Stimulated activated CD8-positive, alpha-beta memory T cell treated with anti-CD3 and anti-CD28 coated beads, Interleukin-12 subunit alpha, Interleukin-12 subunit beta, amount 100 ng/mL, for 24 hours (primary cell): ENCODE data around the gene TUBA3C.

Experiments
- DNase-seq: peaks from one replicate; pipeline ENCODE4 v3.0.0-alpha.2; 2020; ENCODE audit errors: extremely low read depth

Gene TUBA3C

GRCh38 chr13:19161308-19161707, 20.3 kb downstream of the TUBA3C start:
- no peak for DNase-seq

DNA sequence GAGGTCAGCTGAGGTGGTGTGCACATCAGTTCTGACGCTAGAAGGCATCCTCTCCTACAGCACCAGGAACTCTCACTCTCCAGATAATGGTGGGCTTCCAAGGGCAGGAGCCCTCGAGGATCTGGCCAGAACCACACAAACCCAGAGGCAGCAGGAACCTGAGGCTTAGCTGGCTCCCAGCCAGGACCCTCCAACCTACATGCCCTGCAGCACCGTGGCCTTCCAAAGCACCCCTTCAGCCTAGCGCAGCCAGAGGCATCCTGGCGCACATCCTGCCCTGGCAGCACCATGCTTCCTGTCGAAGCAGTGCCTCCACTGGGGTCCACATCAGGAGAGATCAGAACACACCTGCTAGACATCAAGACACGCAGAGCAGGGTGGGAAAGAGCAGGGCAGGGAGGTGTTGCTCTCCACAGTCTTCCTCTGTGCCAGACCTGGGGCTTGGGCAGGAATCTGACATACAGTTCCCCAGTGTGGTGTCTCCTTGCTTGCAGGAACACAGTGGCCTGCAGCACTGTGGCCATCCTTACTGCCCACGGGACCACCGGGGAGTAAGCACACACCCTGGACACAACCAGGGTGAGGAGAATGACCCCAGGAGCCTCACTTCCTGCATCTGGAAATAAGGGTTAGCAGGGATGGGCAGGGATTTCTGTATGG, 21.7 kb downstream of the TUBA3C start:
- DNase-seq: no peak

DNA sequence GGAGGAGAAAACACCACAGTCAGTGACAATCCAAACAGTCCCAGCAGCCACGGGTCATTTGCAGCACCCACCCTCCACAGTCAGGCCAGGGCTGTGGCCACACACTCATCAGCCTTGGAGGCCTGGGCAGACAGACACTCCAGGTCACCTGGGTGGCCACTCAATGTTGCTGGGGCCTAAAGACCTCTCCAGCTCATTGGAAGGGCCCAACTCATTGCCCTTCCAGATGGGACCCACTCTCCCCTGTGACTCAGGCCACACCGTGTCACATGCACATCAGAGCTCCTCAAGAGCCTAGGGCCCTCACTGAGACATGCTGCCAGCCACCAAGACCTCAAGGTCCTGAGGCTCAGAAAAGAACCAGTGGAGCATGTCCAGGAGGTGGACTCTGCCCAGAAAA, 22.4 kb downstream of the TUBA3C start:
- no peak for DNase-seq

- no peak for DNase-seq
These were observed 23.0 kb downstream of the TUBA3C start for GRCh38 chr13:19158526-19159174.

DNA sequence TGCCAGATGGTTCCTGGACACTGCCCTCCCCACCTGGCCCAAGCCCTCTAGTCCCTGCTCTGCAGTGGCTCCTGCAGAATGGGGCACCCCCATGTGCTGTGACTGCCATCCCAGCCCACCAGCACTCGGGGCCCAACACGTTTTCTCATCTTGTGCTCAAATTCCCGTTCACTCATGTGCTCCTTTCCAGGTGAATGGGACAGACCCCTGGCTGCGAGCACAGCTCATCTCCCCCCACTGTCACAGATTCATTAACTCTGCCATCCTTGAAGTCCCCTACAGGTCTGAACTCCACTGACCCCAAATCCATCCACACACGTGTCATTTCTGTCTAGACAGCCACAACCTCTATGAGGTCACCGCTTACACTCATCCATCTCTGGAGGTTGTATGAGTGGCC, 23.6 kb downstream of the TUBA3C start:
- DNase-seq: no peak

DNA sequence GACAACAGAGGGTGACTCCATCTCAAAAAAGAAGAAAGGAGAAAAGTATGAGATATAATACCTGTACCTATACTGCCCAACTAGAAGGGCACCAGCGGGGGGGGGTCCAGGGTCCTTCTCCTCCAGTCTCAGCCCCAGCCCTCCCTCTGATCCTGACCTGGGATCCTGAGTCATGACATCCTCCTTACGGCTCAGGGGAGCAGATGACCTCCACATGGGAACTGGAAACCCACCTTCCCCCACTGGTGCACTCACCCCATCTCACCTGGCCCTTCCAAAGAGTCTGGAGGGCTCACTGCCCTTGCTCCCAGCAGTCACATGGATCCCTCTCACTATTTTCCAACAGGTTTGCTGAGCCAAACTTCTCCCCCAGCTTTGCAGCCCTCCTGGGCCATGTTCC, 24.2 kb downstream of the TUBA3C start:
- DNase-seq: no peak

- no peak for DNase-seq
These were observed 25.4 kb downstream of the TUBA3C start for GRCh38 chr13:19156013-19156825.

DNA sequence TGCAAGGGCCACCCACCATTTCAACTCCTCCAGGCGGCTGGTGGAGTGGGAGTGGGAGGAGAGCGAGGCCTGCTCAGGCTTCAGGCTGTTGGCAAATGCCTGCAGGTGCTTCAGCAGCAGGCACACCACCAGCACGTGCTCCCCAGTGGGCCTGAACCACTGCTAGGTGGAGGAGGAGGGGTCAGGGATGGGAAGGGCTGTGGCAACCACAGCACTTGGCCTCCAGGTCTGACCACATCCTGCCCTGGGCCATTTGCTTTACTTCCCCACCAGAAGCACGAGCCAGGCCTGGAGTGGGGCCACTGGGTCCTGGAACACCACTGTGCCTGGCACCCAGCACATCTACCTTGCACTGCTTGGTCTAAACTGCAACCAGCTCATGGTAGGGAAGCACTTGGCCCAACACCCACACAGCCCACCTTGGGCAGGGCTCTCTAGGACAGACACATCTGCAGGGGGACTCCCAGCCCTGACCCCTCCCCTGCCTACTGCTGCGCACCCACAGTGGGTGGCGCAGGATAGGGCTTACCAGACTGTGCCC, 26.2 kb downstream of the TUBA3C start:
- DNase-seq: no peak

DNA sequence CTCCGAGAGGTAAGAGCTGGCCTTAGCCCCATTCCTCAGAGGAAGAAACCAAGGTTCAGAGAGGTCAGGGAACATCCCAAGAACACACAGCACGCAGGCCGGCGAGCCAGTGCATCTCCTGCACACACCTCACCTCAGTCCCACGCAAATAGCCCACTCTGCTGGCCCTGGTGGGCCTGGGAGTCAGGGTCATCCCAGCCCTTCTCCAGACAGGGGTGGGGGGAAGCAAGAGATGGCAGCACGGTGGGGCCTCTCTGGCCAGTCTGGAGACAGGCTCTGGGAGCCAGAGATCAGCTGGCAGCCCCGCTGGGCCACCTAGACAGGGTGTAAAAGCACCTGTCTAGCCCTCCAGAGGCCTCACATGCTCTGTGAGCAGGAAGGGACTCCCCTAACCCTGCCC, 26.8 kb downstream of the TUBA3C start:
- no peak for DNase-seq

DNA sequence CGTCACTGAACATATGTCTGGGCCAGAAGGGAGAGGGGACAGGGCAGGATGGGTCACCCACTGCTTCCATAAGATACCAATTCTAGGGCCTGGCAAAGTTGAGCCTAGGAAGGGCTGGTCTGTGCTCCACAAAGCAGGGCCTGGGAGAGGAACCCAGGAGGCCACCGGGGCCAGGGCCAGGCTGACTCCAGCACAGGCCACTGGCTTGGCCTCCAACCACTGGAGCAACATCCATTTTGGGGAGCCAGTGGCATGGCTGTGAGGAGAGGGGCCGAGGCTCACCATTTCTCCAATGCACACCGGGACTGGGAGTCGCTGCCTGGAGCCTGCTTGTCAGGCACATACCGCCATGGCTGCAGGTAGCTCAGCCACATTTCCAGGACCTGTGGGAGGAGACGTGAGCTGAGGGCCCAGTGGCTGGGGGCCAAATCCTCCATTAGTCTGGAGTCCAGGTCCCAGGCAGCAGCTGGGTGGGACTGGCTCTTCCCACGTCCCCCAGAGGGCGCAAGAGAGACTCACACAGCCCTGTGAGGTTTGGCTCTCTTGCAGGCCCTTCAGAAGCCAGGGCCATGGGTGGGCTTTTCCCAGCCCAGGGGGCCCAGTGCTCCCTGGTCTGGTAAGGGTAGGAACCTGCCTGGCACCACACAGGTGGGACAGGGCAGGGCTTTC, 27.7 kb downstream of the TUBA3C start:
- no peak for DNase-seq

DNA sequence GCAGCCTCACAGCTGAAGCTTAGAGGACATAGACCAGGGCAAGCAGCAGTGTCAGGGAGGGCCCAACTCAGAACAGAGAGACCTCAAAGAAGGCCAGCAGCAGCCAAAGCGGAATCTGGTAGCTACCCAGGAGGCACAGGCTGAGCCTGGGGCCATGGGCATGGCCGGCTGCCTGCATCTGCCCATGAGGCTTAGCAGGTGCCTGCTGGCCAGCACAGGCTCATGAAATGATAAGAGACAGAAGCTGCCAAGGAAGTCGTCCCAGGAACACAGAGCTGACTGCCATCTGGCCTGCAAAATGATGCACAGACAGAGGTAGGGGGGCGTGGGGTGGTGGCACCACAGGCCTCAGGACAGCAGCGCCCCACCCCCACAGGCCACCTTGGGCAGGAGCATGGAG, 29.2 kb downstream of the TUBA3C start:
- DNase-seq: no peak

- no peak for DNase-seq
These were observed 29.9 kb downstream of the TUBA3C start for GRCh38 chr13:19151581-19152263.

DNA sequence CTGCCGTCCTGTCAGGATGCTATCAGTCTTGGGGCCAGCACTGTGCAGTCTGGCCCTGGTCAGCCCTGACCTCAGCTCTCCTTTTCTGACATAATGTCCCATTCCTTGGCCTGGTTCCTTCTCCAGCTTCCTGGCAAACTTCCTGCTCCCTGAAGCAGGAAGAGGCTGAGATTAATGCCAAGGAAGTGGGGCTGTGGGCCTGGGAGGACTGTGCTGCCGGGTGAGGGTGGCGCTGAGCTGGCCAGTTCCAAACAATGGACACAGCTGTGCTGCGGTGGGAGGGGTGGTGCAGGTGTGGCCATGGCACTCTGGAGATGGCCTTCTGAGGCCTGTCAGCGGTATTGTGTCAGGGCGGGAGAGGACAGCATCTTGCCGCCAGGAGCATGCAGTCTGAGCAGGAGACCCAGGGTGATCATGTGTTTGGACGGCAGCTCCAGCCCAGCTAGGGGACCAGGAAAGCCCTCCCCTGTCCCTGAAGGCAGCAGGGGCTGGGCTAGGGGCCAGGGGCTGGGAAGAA, 30.9 kb downstream of the TUBA3C start:
- no peak for DNase-seq

GRCh38 chr13:19150226-19150625, 31.4 kb downstream of the TUBA3C start:
- DNase-seq: no peak

GRCh38 chr13:19148561-19148960, 33.1 kb downstream of the TUBA3C start:
- no peak for DNase-seq
